ENCODE measurements around the gene PRSS2. TPM values are rescaled to one million over a fixed set of nuclear protein-coding genes. Genes with fewer than 3 reads are reported as not detected.

Gene PRSS2
- total RNA-seq, 1 donor from 2014 or later = not detected

GRCh38 chr7:142777318-142777717 is 6.5 kb downstream of the PRSS2 start:
- H3K36me3 ChIP-seq = no peaks in the 10 kb centered on the region
- no peak for DNase-seq (ENCODE audit: extremely low spot score in 2 of 2)
- H3K27ac ChIP-seq = no peak overlapping the region
- no peaks in the 10 kb centered on the region for H3K9me3 ChIP-seq
- H3K4me1 ChIP-seq = no peaks in the 10 kb centered on the region
- intact Hi-C loops (cut with DNase I) = no loop called here
- no peaks in the 10 kb centered on the region for H3K27me3 ChIP-seq
- TF ChIP-seq CTCF (IDR thresholded peaks at IDR 0.05) = no peak
- TF ChIP-seq POLR2AphosphoS5 (IDR thresholded peaks at IDR 0.05; ENCODE audit: insufficient read depth in 1 of 2, low read depth in 1 of 2) = no peak
- no peak for TF ChIP-seq POLR2A (IDR thresholded peaks at IDR 0.05)
- H3K4me3 ChIP-seq = no peak overlapping the region

GRCh38 chr7:142782922-142783900 is 12.4 kb downstream of the PRSS2 start:
- Histone ChIP-seq H3K27me3 (no peaks in the 10 kb centered on the region), H3K27ac (no peak overlapping the region), H3K4me3 (peak overlapping the region; percentile 28 to 40), H3K36me3 (no peaks in the 10 kb centered on the region), H3K4me1 (no peaks in the 10 kb centered on the region), H3K9me3 (no peaks in the 10 kb centered on the region)
- no peak for DNase-seq (ENCODE audit: extremely low spot score in 2 of 2)
- peak in 1 of 2 donors; percentile 38 for TF ChIP-seq POLR2AphosphoS5 (IDR thresholded peaks at IDR 0.05; ENCODE audit: insufficient read depth in 1 of 2, low read depth in 1 of 2)
- no peak for TF ChIP-seq POLR2A (IDR thresholded peaks at IDR 0.05)
- TF ChIP-seq CTCF (IDR thresholded peaks at IDR 0.05) = peak; percentile 84 to 86 (median 85)
- intact Hi-C loops (cut with DNase I) = no loop called here

- TF ChIP-seq POLR2A (IDR thresholded peaks at IDR 0.05) = no peak
- Histone ChIP-seq H3K4me1 (no peaks in the 10 kb centered on the region), H3K36me3 (no peaks in the 10 kb centered on the region), H3K27ac (no peak overlapping the region), H3K4me3 (no peak overlapping the region), H3K9me3 (no peaks in the 10 kb centered on the region), H3K27me3 (no peaks in the 10 kb centered on the region)
- intact Hi-C loops (cut with DNase I) = no loop called here
- no peak for DNase-seq (ENCODE audit: extremely low spot score in 2 of 2)
Observed at GRCh38 chr7:142784096-142784495, 13.3 kb downstream of the PRSS2 start.

GRCh38 chr7:142784716-142785115 is 13.9 kb downstream of the PRSS2 start:
- intact Hi-C loops (cut with DNase I) = no loop called here

GRCh38 chr7:142785841-142786250 is 15.1 kb downstream of the PRSS2 start:
- TF ChIP-seq POLR2A (IDR thresholded peaks at IDR 0.05) = no peak
- peak in 1 of 2 donors; percentile 15 for TF ChIP-seq POLR2AphosphoS5 (IDR thresholded peaks at IDR 0.05; ENCODE audit: insufficient read depth in 1 of 2, low read depth in 1 of 2)
- no peak for TF ChIP-seq CTCF (IDR thresholded peaks at IDR 0.05)
- Histone ChIP-seq H3K4me1 (no peaks in the 10 kb centered on the region), H3K36me3 (no peaks in the 10 kb centered on the region), H3K27me3 (no peaks in the 10 kb centered on the region), H3K9me3 (no peaks in the 10 kb centered on the region), H3K4me3 (no peak overlapping the region), H3K27ac (no peak overlapping the region)
- intact Hi-C loops (cut with DNase I) = no loop called here
- no peak for DNase-seq (ENCODE audit: extremely low spot score in 2 of 2)

More at GRCh38 chr7:142784716-142785115, 13.9 kb downstream of the PRSS2 start:
- Histone ChIP-seq H3K36me3 (no peaks in the 10 kb centered on the region), H3K27me3 (no peaks in the 10 kb centered on the region), H3K4me1 (no peaks in the 10 kb centered on the region), H3K4me3 (no peak overlapping the region), H3K9me3 (no peaks in the 10 kb centered on the region), H3K27ac (no peak overlapping the region)
- DNase-seq (ENCODE audit: extremely low spot score in 2 of 2) = no peak
- no peak for TF ChIP-seq POLR2AphosphoS5 (IDR thresholded peaks at IDR 0.05; ENCODE audit: insufficient read depth in 1 of 2, low read depth in 1 of 2)
- no peak for TF ChIP-seq POLR2A (IDR thresholded peaks at IDR 0.05)
- TF ChIP-seq CTCF (IDR thresholded peaks at IDR 0.05) = no peak

All from vagina (tissue), 2 donors.